HT-29 (cell line): ENCODE measurements around the gene CENPL. TPM values are rescaled to one million over a fixed set of nuclear protein-coding genes. Genes with fewer than 3 reads are reported as not detected.
A peak's percentile ranks its signal among the peaks of the same experiment; 100 is the strongest.
"Not testable (repeated sequence)": the region's sequence is repeated elsewhere in the genome, so short reads cannot be mapped to it uniquely, and the experiment has no call there.

Source experiments
- DNase-seq: peaks from one replicate; pipeline ENCODE4 v3.0.0-alpha.2; 2015; ENCODE audit warnings: low spot score
- total RNA-seq: library from RNA; depleted of rRNA; stranded (reverse); fragments of >200 nt; shearing (Covaris generic); gene quantifications from 2 replicates; pipeline ENCODE4 v1.2.3, GENCODE V29; 2014; rRNA removed

The CENPL gene, protein sequence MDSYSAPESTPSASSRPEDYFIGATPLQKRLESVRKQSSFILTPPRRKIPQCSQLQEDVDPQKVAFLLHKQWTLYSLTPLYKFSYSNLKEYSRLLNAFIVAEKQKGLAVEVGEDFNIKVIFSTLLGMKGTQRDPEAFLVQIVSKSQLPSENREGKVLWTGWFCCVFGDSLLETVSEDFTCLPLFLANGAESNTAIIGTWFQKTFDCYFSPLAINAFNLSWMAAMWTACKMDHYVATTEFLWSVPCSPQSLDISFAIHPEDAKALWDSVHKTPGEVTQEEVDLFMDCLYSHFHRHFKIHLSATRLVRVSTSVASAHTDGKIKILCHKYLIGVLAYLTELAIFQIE
- total RNA-seq, result 9.9 and 13.0 TPM in 2 replicates

DNA sequence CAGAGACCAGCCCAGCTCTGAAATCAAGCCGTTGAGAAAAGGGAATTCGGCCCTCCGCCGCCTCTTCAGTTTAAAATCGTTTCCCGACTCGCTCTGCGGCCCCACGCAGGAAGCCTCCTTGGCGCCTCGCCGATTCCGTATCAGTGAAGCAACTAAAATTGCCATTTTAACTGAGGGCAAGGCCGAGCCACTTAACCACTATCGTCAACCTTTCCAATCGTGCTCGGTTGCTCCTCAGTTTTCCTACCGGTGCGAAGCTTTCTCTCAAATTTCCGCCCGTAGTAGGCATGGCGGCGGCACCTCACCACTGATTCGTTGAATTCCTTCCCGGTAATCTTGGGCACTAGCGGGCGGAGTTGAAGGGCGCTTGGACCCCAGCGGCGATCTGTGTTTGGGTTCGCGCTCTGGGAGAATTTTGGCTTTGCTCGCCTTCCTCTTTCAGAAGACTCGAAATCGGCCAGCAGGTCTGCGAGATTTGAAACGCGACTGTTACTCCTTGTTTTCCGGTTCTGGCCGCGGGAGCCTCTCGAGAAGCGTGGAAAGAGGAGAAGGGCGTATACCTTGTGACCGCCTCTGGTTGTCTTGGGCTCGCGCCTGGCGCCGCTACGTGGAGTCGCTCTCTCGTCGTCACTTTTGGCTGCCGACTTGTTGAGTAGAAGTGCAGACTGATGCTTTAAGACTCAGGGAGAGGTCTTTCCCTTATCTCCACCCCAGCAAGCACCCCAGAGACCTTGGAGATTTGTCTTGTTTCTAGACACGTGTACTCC lies at the start of gene CENPL, which contains the start of gene DARS2:
TSS of gene CENPL (minus strand) at position 569 of the 767 bp plus-strand sequence. CDS start 13,584 bp downstream, outside the sequence.
TSS of gene DARS2 (plus strand) at position 359 of the 767 bp plus-strand sequence. CDS start 557 bp downstream, outside the sequence.
- DNase-seq, result peak; percentile 96

GRCh38 chr1:173871500-173871899 lies 46.8 kb upstream of the CENPL start:
- no peak for DNase-seq

DNA sequence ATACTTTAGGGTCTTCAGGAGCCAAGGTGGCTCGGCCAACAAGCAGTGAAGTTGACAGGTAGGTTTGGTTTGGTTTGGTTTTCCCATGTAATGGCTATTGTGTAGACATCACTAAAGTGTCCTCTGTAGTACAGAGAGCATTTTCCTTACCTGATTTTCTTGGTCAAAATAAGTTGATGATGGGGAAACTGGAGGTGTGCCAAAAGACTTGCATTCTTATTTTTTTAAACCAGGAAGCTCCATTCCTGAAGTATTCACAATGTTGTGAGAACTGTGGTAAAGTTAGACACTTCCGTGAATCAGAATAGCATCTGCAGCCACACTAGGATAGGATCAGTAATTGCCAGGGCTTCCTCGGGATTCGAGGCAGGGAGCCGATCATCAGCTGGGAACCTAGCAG lies 46.4 kb upstream of the CENPL start:
- DNase-seq, result no peak

DNA sequence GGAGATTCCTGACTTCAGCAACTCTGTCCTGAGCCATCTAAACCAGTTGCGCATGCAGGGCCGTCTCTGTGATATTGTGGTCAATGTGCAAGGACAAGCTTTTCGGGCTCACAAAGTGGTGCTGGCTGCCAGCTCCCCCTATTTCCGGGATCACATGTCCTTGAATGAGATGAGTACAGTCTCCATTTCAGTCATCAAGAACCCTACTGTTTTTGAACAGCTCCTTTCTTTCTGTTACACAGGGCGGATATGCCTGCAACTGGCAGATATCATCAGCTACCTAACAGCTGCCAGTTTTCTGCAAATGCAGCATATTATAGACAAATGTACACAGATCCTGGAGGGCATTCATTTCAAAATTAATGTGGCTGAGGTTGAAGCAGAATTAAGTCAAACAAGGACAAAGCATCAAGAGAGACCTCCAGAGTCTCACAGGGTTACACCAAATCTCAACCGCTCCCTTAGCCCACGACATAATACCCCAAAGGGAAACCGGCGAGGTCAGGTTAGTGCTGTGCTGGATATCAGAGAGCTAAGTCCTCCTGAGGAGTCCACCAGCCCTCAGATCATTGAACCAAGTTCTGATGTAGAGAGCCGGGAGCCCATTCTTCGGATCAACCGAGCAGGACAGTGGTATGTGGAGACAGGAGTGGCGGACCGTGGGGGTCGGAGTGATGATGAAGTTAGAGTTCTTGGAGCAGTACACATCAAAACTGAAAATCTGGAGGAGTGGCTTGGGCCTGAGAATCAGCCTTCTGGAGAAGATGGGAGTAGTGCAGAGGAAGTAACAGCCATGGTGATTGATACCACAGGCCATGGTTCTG lies 45.8 kb upstream of the CENPL start:
- no peak for DNase-seq

GRCh38 chr1:173869021-173869359 lies 44.3 kb upstream of the CENPL start:
- peak; percentile 67 for DNase-seq

- peak; percentile 91 for DNase-seq
Measured at GRCh38 chr1:173868266-173869020, 43.8 kb upstream of the CENPL start, which contains the start of gene ZBTB37. TSS of gene ZBTB37 (plus strand) at chr1:173868380. CDS start at chr1:173870226, 1,846 bp downstream.

DNA sequence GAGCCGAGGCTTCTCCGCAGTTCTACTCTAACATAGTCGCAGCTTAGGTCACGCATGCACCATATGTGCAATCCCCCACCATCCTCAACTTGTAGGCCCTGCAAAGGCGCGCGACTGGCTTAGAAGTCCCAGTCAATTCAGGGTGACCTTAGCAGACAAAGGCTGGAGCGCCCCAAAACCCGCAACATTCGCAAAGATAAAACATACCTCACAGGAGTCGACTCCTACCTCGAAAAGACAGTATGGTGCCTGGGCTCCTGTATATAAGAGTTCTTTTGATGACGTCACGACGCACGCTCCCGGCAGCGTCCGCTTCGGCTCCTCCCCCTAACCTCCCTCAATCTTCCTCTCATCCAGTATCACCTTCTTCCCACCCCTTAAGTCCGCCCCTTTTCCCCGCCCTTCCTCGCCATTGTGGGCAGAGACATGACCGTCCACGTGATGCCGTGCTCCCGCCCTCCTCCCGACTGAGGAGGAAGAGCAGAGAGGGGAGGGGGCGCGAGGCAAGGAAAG lies 43.1 kb upstream of the CENPL start, which contains the start of gene GAS5:
TSS of gene GAS5 (minus strand) at position 237 of the 513 bp plus-strand sequence.
- peak; percentile 99 for DNase-seq

DNA sequence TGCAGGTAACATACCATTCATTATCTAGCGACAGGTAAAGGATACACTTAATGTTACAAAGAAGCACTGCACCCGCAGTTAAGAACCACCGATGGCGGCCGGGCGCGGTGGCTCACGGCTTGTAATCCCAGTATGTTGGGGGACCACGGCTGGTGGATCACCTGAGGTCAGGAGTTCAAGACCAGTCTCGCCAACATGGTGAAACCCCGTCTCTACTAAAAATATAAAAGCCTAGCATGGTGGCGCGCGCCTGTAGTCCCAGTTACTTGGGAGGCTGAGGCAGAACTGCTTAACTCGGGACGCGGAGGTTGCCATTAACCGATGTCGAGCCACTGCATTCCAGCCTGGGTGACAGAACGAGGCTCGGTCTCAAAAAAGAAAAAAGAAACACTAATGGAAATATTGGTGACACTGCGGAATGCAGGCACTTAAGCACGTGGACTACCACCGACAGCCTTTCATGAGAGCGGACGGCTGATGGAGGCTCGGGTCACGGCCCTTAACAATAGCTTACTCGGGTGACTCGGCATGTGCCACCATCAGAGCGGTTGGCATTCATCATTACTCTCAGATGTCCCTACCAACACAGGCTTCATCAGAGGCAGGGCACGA lies 42.6 kb upstream of the CENPL start:
- no peak for DNase-seq

DNA sequence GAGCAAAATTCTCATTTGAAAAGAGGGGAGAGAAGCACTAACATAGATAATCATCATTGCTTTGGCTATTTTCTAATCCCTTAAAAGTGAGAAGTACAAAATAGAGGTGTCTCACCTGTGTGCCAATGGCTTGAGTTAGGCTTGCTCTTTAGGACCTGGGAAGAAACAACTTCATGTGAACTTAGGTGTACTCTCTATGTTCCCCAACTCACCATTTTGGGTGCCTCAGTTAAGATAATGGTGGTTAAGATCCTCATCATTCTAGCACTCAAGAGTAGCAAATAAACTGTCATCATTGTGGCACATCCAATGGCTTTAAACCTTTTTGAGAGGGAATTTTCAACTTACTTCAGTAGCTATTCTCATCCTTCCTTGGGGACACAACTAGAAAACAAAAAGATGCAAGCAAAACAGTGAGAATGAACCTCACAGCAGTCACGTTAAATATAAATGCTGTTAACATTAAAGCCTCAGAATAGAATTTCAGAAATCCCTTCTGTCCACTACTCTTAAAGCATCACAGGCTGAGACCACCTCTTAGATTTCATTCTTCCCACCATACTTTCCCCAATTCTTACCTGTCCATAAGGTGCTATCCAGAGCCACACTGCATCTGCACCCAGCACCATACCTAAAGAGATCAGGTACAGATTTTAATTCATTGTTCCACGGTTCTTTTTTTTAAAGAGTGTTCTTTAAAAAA lies 41.9 kb upstream of the CENPL start:
- DNase-seq, result no peak

- no peak for DNase-seq
Measured at GRCh38 chr1:173865468-173866164, 40.9 kb upstream of the CENPL start.

GRCh38 chr1:173864179-173864867 lies 39.6 kb upstream of the CENPL start:
- DNase-seq, result no peak

DNA sequence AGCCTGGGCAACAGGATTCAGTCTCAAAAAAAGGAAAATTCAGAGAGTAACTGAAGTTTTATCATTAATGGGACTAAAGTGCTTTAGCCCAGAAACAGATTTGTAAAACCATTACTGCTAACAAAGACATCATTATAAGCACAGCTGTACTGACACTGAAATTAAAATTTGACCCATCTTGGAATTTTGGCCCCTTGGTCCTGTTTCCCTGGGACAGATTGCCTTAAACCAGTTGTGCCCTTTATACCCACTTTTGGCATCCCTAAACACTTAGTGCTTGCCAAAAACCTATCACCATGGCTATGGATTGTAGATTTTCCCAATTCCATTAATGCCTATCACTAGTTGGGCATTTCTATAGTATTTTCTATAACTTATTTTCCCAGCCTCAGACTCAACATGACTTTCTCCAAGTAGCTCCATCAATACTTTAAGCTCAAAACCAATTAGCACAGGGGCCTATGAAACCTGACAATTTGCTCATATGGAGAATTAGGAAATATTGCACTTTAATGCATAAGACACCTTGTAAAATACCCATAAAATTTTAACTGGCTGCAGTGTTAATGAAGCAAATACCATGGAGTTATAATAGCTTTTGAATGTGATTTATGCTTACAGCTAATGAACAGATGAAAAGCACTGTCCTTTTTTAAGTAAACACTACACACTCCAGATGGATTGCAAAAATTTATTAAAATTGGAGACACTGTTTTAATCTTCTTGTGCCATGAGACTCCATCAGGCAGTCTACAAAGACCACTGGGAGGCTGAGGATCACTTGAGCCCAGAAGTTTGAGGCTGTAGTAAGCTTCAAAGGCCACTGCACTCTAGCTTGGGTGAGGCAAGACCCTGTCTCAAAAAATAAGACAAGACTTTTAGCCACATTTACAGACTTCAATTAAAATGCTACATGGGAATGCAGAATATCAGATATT lies 38.8 kb upstream of the CENPL start:
- DNase-seq, result no peak

DNA sequence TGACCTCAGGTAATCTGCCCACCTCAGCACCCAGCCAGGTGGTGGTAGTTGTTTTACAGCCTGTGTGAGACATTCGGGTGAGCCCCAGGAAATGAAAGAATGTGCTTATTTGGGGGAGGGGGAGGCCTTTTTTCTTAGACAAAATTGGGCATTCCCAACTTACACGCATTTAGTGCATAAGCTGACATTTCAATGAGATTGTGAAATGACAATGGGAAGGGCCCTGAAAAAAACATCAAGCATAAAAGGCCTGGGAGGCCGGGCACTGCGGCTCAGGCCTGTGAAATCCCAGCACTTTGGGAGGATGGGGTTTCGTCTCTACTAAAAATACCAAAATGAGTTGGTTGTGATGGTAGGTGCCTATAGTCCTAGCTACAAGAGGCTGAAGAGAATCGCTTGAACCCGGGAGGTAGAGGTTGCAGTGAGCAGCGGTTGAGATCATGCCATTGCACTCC lies 38.1 kb upstream of the CENPL start:
- no peak for DNase-seq

DNA sequence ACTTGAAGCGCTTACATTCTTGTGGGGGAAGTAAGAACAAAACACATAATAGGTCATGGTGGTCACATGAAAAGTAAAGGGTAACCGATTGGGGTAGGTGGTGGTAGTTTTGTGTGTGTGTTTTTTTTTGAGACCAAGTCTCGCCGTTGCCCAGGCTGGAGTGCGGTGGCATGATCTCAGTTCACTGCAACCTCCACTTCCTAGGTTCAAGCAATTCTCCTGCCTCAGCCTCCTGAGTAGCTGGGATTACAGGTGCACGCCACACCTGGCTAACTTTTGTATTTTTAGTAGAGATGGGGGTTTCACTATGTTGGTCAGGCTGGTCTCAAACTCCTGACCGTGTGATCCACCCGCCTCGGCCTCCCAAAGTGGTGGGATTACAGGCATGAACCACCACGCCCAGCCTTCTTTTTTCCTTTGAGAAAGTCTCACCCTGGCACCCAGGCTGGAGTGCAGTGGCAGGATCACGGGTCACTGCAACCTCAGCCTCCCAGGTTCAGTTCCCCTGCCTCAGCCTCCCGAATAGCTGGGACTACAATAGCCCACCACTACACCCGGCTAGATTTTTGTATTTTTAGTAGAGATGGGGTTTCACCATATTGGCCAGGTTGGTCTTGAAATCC lies 37.6 kb upstream of the CENPL start:
- not testable (repeated sequence) for DNase-seq

- DNase-seq, result peak; percentile 39
Measured at GRCh38 chr1:173861731-173862145, 37.1 kb upstream of the CENPL start.

DNA sequence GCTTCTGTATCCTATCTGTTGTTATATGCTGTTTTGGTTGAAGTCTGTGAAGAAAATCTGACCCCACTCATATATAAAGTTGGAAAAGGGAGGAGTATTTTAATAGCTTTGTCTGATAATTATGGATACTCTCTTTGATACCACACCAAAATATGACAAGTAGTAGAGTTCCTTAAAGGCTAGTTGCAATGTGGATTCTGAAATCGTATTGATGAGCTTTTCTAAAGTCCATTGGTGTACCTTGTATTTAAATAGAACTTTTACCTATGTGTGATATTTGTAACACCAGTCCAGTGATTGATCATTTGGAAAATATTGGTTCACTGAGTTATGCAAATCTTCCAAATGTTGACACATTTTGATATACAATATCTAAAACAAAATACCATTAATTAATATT lies 35.4 kb upstream of the CENPL start:
- DNase-seq, result no peak

GRCh38 chr1:173859547-173859946 lies 34.9 kb upstream of the CENPL start:
- DNase-seq, result not testable (repeated sequence)
